Measurements from ENCODE around the gene SAC3D1. TPM values are rescaled to one million over a fixed set of nuclear protein-coding genes. Genes with fewer than 3 reads are reported as not detected.

Gene SAC3D1
- total and polyA plus RNA-seq, 9 of the 15 experiments (the other 6 are each of a cell fraction or from before 2014, with no cell fraction given), result 0.20 to 35.2 (median 5.8) TPM

- TF ChIP-seq SNRNP70 (optimal IDR thresholded peaks at IDR 0.05; ENCODE audit: low read depth, low read length) (no peak), ZNF324 (CRISPR knock-in tag; IDR thresholded peaks at IDR 0.05) (no peak), FOXA1 (IDR thresholded peaks at IDR 0.05; ENCODE audit: borderline replicate concordance) (no peak), ZNF668 (CRISPR knock-in tag; IDR thresholded peaks at IDR 0.05) (no peak), MBD2 (IDR thresholded peaks at IDR 0.05; ENCODE audit: borderline replicate concordance, low read depth) (no peak), KAT7 (CRISPR knock-in tag; IDR thresholded peaks at IDR 0.05; ENCODE audit: borderline replicate concordance) (no peak; the same call in 1 of the 2 replicates), ZBTB1 (CRISPR knock-in tag; IDR thresholded peaks at IDR 0.05; ENCODE audit: borderline replicate concordance, low read depth) (peak; percentile 66; the same call in 1 of the 2 replicates), KAT8 (IDR thresholded peaks at IDR 0.05; ENCODE audit: low read depth) (no peak), FOXK1 (CRISPR knock-in tag; IDR thresholded peaks at IDR 0.05; ENCODE audit: borderline replicate concordance) (no peak), ELF2 (CRISPR knock-in tag; IDR thresholded peaks at IDR 0.05) (no peak), TSC22D4 (tag; IDR thresholded peaks at IDR 0.05) (no peak), THRA (IDR thresholded peaks at IDR 0.05) (no peak), TCF7L2 (IDR thresholded peaks at IDR 0.05; ENCODE audit: low read depth, low read length) (no peak), KLF16 (IDR thresholded peaks at IDR 0.05) (no peak), CBX1 (IDR thresholded peaks at IDR 0.05; ENCODE audit: low read depth) (no peak), MCM3 (IDR thresholded peaks at IDR 0.05) (no peak), RCOR1 (IDR thresholded peaks at IDR 0.05; ENCODE audit: borderline replicate concordance in 1 of 2, low read depth in 2 of 2, low read length in 2 of 2) (no peak)
- TF ChIP-seq, protein P1, sequence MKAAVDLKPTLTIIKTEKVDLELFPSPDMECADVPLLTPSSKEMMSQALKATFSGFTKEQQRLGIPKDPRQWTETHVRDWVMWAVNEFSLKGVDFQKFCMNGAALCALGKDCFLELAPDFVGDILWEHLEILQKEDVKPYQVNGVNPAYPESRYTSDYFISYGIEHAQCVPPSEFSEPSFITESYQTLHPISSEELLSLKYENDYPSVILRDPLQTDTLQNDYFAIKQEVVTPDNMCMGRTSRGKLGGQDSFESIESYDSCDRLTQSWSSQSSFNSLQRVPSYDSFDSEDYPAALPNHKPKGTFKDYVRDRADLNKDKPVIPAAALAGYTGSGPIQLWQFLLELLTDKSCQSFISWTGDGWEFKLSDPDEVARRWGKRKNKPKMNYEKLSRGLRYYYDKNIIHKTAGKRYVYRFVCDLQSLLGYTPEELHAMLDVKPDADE (conservative IDR thresholded peaks at IDR 0.05; ENCODE audit: control insufficient read depth, low read depth, low read length), result peak; percentile 36; the same call in 1 of the 2 replicates
- TF ChIP-seq, protein P2, sequence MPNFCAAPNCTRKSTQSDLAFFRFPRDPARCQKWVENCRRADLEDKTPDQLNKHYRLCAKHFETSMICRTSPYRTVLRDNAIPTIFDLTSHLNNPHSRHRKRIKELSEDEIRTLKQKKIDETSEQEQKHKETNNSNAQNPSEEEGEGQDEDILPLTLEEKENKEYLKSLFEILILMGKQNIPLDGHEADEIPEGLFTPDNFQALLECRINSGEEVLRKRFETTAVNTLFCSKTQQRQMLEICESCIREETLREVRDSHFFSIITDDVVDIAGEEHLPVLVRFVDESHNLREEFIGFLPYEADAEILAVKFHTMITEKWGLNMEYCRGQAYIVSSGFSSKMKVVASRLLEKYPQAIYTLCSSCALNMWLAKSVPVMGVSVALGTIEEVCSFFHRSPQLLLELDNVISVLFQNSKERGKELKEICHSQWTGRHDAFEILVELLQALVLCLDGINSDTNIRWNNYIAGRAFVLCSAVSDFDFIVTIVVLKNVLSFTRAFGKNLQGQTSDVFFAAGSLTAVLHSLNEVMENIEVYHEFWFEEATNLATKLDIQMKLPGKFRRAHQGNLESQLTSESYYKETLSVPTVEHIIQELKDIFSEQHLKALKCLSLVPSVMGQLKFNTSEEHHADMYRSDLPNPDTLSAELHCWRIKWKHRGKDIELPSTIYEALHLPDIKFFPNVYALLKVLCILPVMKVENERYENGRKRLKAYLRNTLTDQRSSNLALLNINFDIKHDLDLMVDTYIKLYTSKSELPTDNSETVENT (CRISPR knock-in tag; IDR thresholded peaks at IDR 0.05), result 0 out of 2 replicates have a peak, but pooled peaks have one; percentile 3
- TF ChIP-seq, protein P3, sequence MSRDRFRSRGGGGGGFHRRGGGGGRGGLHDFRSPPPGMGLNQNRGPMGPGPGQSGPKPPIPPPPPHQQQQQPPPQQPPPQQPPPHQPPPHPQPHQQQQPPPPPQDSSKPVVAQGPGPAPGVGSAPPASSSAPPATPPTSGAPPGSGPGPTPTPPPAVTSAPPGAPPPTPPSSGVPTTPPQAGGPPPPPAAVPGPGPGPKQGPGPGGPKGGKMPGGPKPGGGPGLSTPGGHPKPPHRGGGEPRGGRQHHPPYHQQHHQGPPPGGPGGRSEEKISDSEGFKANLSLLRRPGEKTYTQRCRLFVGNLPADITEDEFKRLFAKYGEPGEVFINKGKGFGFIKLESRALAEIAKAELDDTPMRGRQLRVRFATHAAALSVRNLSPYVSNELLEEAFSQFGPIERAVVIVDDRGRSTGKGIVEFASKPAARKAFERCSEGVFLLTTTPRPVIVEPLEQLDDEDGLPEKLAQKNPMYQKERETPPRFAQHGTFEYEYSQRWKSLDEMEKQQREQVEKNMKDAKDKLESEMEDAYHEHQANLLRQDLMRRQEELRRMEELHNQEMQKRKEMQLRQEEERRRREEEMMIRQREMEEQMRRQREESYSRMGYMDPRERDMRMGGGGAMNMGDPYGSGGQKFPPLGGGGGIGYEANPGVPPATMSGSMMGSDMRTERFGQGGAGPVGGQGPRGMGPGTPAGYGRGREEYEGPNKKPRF (IDR thresholded peaks at IDR 0.05; ENCODE audit: low read depth, low read length), result no peak
Observed at GRCh38 chr11:65040847-65041622, at the start of gene SAC3D1 (continued).
